MCF 10A (cell line): ENCODE data around the gene ARSI. TPM values are rescaled to one million over a fixed set of nuclear protein-coding genes. Genes with fewer than 3 reads are reported as not detected.

ENCODE experiments used
- BruUV-seq: library from RNA; stranded (reverse); fragments of 400-500 nt; replicated peaks from 2 replicates; lab custom pipeline; 2021; lab: Mats Ljungman, UMichigan
- CTCF ChIA-PET: fragments of 300-600 bp; sonication (Branson Sonifier 250); formaldehyde crosslinking; extraction: SDS; loops from one replicate; lab custom pipeline; 2021; ENCODE audit warnings: antibody characterized with exemption, inconsistent platforms; lab: Yijun Ruan, JAX
- POLR2A ChIA-PET: fragments of 300-600, 350-650 bp; sonication (Branson Sonifier 250); formaldehyde crosslinking; extraction: SDS; loops from one replicate; lab custom pipeline; 2020; ENCODE audit warnings: antibody characterized with exemption, inconsistent platforms; lab: Yijun Ruan, JAX
- DNase-seq: peaks from one replicate; pipeline ENCODE4 v3.0.0-alpha.2; 2018; ENCODE audit not compliant: unreplicated experiment
- H3K27ac Mint-ChIP-seq: one replicate; pipeline ENCODE4 v1.8.0; 2022; ENCODE audit warnings: mild to moderate bottlenecking, low read depth, mixed read lengths; ENCODE audit not compliant: unreplicated experiment
- H3K27me3 Mint-ChIP-seq: one replicate; pipeline ENCODE4 v1.8.0; 2022; ENCODE audit warnings: mixed read lengths; ENCODE audit not compliant: insufficient read depth, unreplicated experiment
- H3K36me3 Mint-ChIP-seq: one replicate; pipeline ENCODE4 v1.8.0; 2022; ENCODE audit warnings: mild to moderate bottlenecking, moderate library complexity, mixed read lengths; ENCODE audit not compliant: insufficient read depth, unreplicated experiment
- H3K4me1 Mint-ChIP-seq: one replicate; pipeline ENCODE4 v1.8.0; 2022; ENCODE audit warnings: mixed read lengths; ENCODE audit not compliant: insufficient read depth, unreplicated experiment
- H3K4me3 Mint-ChIP-seq: one replicate; pipeline ENCODE4 v1.8.0; 2022; ENCODE audit warnings: mild to moderate bottlenecking, moderate library complexity, mixed read lengths; ENCODE audit not compliant: unreplicated experiment
- H3K9me3 Mint-ChIP-seq: one replicate; pipeline ENCODE4 v1.8.0; 2022; ENCODE audit warnings: mixed read lengths; ENCODE audit not compliant: unreplicated experiment
- CTCF ChIP-seq: fragments of 200-600 bp; IDR thresholded peaks from one replicate; pipeline ENCODE4 v1.8.0; 2022; ENCODE audit warnings: antibody characterized with exemption, mild to moderate bottlenecking; ENCODE audit not compliant: unreplicated experiment
- intact Hi-C: fragments of 100-400 bp; cut with micrococcal nuclease; formaldehyde crosslinking; loops from 2 replicates; pipeline ENCODE4 v1.14.1; 2022
- total RNA-seq: library from RNA; stranded (reverse); gene quantifications from 2 replicates; pipeline ENCODE4 v1.2.3, GENCODE V29; 2022

ARSI gene
- total RNA-seq, 1 experiment from 2014 or later: 0.19 TPM

- Mint-ChIP-seq H3K27me3 (no peaks in the 10 kb centered on the region), H3K27ac (no peak overlapping the region), H3K4me1 (peaks cover 11% of the 10 kb centered on the region), H3K4me3 (no peak overlapping the region), H3K36me3 (no peaks in the 10 kb centered on the region), H3K9me3 (no peaks in the 10 kb centered on the region)
- no peak for DNase-seq
- CTCF ChIA-PET: interaction anchor here (0.6 to 1.8 kb wide), 5 partner anchors 11 to 87 kb away, joined by 3 to 25 read pairs (median 3); no protein-coding TSS in a partner anchor
- POLR2A ChIA-PET: interaction anchor here (0.6 to 2.6 kb wide), 5 partner anchors 10 to 57 kb away, joined by 3 to 15 read pairs (median 3); no protein-coding TSS in a partner anchor
- TF ChIP-seq CTCF: no peak
- intact Hi-C loops: no loop called here
- BruUV-seq: no TSS peak
These were observed 39.3 kb downstream of the ARSI start for GRCh38 chr5:150263375-150263775.

- Mint-ChIP-seq H3K27ac (no peak overlapping the region), H3K36me3 (no peaks in the 10 kb centered on the region), H3K4me3 (no peak overlapping the region), H3K27me3 (no peaks in the 10 kb centered on the region), H3K4me1 (peaks cover 11% of the 10 kb centered on the region), H3K9me3 (no peaks in the 10 kb centered on the region)
- intact Hi-C loops: no loop called here
- CTCF ChIA-PET: interaction anchor here (0.8 to 1.8 kb wide), 7 partner anchors 11 to 172 kb away, joined by 3 to 25 read pairs (median 5); no protein-coding TSS in a partner anchor
- DNase-seq: no peak
- no TSS peak for BruUV-seq
- TF ChIP-seq CTCF: no peak
- POLR2A ChIA-PET: interaction anchor here (0.5 to 2.6 kb wide), 7 partner anchors 10 to 171 kb away, joined by 3 to 15 read pairs (median 3); no protein-coding TSS in a partner anchor
These were observed 40.2 kb downstream of the ARSI start for GRCh38 chr5:150262502-150262901.

DNA sequence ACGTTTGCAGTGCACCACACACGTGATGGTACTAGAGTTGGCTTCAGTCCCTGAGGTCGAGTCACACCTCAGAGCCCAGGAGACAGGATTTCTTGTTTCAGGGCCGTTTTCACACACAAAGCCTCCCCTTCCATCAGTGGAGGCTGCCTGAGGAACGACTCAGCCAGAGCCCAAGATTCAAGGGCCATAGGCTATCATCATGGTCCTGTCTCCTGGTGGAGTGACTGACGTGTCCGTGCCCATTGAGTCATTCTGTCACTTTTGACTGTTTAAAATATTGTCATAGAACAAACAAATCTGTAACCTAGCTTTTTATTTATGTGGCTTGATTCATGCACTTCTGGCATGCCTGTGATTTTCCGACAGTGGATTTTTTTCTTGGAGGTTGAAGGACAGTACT, 41.5 kb downstream of the ARSI start:
- H3K27me3 Mint-ChIP-seq: no peaks in the 10 kb centered on the region
- intact Hi-C loops: no loop called here
- peaks cover 11% of the 10 kb centered on the region for H3K4me1 Mint-ChIP-seq

GRCh38 chr5:150258130-150258529, 44.6 kb downstream of the ARSI start:
- CTCF ChIA-PET: interaction anchor here (1.0 to 1.2 kb wide), 2 partner anchors 10 to 92 kb away, joined by 3 read pairs; no protein-coding TSS in a partner anchor
- Mint-ChIP-seq H3K4me1 (peaks cover 1% of the 10 kb centered on the region), H3K27me3 (no peaks in the 10 kb centered on the region), H3K4me3 (no peak overlapping the region), H3K36me3 (no peaks in the 10 kb centered on the region), H3K27ac (no peak overlapping the region), H3K9me3 (no peaks in the 10 kb centered on the region)
- intact Hi-C loops: no loop called here
- BruUV-seq: no TSS peak
- no peak for TF ChIP-seq CTCF
- DNase-seq: no peak
- POLR2A ChIA-PET: no interaction called here

More for the DNA sequence above, 41.5 kb downstream of the ARSI start:
- ChIA-PET POLR2A (interaction anchor here (0.8 to 1.2 kb wide), 2 partner anchors 90 to 91 kb away, joined by 3 to 4 read pairs; no protein-coding TSS in a partner anchor), CTCF (interaction anchor here (0.5 to 1.5 kb wide), 7 partner anchors 9 to 435 kb away, joined by 3 to 5 read pairs (median 3); no protein-coding TSS in a partner anchor)
- no peaks in the 10 kb centered on the region for H3K9me3 Mint-ChIP-seq
- no peak for TF ChIP-seq CTCF
- H3K4me3 Mint-ChIP-seq: no peak overlapping the region
- no peaks in the 10 kb centered on the region for H3K36me3 Mint-ChIP-seq
- H3K27ac Mint-ChIP-seq: no peak overlapping the region
- no peak for DNase-seq
- BruUV-seq: no TSS peak
